Brain microvascular endothelial cell (primary cell): Measurements from ENCODE around the gene ABLIM2.
"Not testable (repeated sequence)": the region's sequence is repeated elsewhere in the genome, so short reads cannot be mapped to it uniquely, and the experiment has no call there.

Source experiments
- DNase-seq: peaks from one replicate; pipeline ENCODE4 v3.0.0-alpha.2; 2020
- H3K27ac ChIP-seq: fragments of 250-450 bp; sonication (Bioruptor Pico); 2 replicates; pipeline ENCODE4 v1.5.1; 2020; ENCODE audit warnings: mild to moderate bottlenecking, moderate library complexity
- H3K27me3 ChIP-seq: fragments of 250-450 bp; sonication (Bioruptor Pico); replicated peaks from 2 replicates; pipeline ENCODE4 v1.5.1; 2020; ENCODE audit warnings: mild to moderate bottlenecking
- H3K36me3 ChIP-seq: fragments of 250-450 bp; sonication (Bioruptor Pico); replicated peaks from 2 replicates; pipeline ENCODE4 v1.5.1; 2020; ENCODE audit warnings: mild to moderate bottlenecking
- H3K4me3 ChIP-seq: 2 replicates; pipeline ENCODE4 v1.5.1; 2011; ENCODE audit warnings: low read depth, mild to moderate bottlenecking, control low read depth, low read length, moderate library complexity
- in situ Hi-C: cut with HindIII; loops from 2 replicates; pipeline ENCODE4 v1.10.0; 2017; ENCODE audit warnings: low sequenced_read_pairs, low pct_ligation_motif_present
- TF ChIP-seq, protein P1 (sequence below): IDR thresholded peaks from 2 replicates; pipeline ENCODE4 v1.5.1; 2011; ENCODE audit warnings: low read depth, mild to moderate bottlenecking, moderate library complexity, low read length, control low read depth, inconsistent platforms; ENCODE audit errors: missing control alignments

ABLIM2 gene

DNA sequence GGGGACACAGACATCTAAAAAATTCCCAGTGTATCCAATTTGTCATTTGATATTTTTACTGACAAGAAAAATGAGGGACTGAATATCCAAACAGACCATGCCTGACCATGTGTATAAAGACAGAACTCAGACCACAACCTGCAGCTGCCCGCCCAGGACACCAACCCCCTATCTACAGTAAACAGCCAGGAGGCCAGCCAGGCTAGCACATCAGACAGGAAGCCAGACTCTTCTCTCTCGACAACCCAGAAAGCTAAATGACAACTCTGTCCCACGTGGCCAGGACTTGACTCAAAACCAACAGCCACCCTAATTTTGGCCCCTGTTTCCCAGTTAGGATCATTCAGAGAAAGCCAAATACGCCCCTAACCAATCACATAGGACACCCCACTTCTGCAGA, 234.0 kb downstream of the ABLIM2 start:
- no peaks in the 10 kb centered on the region for H3K27me3 ChIP-seq
- TF ChIP-seq, protein P1, sequence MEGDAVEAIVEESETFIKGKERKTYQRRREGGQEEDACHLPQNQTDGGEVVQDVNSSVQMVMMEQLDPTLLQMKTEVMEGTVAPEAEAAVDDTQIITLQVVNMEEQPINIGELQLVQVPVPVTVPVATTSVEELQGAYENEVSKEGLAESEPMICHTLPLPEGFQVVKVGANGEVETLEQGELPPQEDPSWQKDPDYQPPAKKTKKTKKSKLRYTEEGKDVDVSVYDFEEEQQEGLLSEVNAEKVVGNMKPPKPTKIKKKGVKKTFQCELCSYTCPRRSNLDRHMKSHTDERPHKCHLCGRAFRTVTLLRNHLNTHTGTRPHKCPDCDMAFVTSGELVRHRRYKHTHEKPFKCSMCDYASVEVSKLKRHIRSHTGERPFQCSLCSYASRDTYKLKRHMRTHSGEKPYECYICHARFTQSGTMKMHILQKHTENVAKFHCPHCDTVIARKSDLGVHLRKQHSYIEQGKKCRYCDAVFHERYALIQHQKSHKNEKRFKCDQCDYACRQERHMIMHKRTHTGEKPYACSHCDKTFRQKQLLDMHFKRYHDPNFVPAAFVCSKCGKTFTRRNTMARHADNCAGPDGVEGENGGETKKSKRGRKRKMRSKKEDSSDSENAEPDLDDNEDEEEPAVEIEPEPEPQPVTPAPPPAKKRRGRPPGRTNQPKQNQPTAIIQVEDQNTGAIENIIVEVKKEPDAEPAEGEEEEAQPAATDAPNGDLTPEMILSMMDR = no peak
- H3K27ac ChIP-seq = no peak overlapping the region
- peaks cover 5% of the 10 kb centered on the region for H3K36me3 ChIP-seq
- H3K4me3 ChIP-seq = no peak overlapping the region
- DNase-seq = no peak
- in situ Hi-C loops = no loop called here

DNA sequence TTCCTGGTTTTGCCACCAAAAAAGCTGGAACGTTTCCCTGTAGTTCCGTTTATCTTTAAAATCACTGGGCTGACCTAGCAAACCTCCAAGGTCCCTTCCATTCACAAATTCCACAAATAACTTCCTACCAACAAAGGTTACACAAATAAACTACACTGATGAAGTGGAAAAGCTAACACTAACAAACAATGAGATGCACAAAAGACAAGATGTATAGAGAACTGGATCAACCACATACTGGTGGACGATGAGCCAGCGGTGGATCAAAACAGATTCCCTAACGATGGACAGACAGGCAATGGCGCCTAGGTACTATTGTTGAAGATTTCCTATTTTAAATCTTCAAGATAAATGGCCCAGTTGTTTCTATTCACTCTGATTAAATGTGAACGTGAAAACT, 234.4 kb downstream of the ABLIM2 start:
- no peaks in the 10 kb centered on the region for H3K27me3 ChIP-seq
- H3K36me3 ChIP-seq = peaks cover 5% of the 10 kb centered on the region
- H3K27ac ChIP-seq = no peak overlapping the region
- in situ Hi-C loops = no loop called here
- DNase-seq = no peak
- H3K4me3 ChIP-seq = no peak overlapping the region
- TF ChIP-seq, protein P1 = no peak

DNA sequence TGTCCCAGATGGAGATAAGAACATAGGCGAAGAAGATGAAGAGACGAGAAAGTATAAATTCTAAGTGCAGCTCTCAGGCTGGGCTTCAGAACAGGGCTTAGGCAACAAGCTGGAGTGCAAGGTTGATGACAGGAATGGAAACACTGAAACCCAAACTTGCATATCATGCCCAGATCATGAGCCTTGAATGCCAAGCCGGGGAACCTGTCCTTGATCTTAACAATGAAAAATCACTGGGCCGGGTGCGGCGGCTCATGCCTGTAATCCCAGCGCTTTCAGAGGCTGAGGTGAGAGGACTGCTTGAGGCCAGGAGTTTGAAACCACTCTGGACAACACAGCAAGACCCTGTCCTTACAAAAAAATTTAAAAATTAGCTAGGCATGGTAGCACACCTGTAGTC, 236.1 kb downstream of the ABLIM2 start:
- H3K27ac ChIP-seq = no peak overlapping the region
- no peak overlapping the region for H3K4me3 ChIP-seq
- H3K36me3 ChIP-seq = peaks cover 6% of the 10 kb centered on the region
- no peak for DNase-seq
- H3K27me3 ChIP-seq = no peaks in the 10 kb centered on the region
- in situ Hi-C loops = no loop called here
- TF ChIP-seq, protein P1 = no peak

DNA sequence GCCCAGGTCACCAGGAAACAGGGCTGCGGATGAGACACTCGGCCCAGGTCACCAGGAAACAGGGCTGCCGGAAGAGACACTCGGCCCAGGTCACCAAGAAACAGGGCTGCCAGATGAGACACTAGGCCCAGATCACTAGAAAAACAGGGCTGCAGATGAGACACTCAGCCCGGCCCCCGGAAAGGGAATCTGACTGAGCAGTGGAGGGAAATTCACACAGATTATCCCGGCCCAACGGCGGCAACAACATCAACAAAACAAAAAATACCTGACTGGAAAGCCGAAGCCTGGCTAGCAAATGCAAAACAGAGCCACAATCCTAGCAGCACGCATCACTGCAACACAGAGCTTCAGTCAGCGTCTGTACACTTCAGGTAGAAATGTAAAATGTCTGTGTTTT, 239.6 kb downstream of the ABLIM2 start:
- Histone ChIP-seq H3K36me3 (peaks cover 7% of the 10 kb centered on the region), H3K4me3 (no peak overlapping the region), H3K27me3 (no peaks in the 10 kb centered on the region), H3K27ac (peak overlapping the region; percentile 48)
- DNase-seq = no peak
- TF ChIP-seq, protein P1 = no peak
- in situ Hi-C loops = no loop called here

DNA sequence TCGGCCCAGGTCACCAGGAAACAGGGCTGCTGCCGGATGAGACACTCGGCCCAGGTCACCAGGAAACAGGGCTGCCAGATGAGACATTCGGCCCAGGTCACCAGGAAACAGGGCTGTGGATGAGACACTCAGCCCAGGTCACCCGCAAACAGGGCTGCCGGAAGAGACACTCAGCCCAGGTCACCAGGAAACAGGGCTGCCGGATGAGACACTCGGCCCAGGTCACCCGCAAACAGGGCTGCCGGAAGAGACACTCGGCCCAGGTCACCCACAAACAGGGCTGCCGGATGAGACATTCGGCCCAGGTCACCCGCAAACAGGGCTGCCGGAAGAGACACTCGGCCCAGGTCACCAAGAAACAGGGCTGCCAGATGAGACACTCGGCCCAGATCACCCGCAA, 240.4 kb downstream of the ABLIM2 start:
- H3K4me3 ChIP-seq, DNase-seq, H3K27ac ChIP-seq, H3K27me3 ChIP-seq, in situ Hi-C loops, H3K36me3 ChIP-seq: not testable (repeated sequence)

DNA sequence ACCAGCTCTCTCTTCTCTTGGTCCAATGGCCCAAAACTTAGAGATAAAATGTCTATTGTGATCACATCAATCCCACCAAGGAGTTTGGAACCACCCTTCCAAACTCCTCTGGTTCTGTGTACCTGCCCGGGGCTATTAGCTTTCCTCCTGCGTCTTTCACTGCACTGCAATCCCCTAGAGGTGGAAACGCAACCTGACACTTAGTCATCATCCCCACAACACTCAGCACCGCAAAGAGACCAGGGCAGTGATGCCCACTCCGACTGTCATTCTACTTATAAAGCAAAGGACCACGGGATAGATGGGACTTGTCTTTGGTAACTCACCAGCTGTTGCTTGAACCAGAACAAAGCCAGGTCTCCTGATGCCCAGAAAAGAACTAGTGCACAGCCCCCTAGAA, 240.9 kb downstream of the ABLIM2 start:
- no peak overlapping the region for H3K4me3 ChIP-seq
- TF ChIP-seq, protein P1 = no peak
- H3K27ac ChIP-seq = no peak overlapping the region
- H3K27me3 ChIP-seq = no peaks in the 10 kb centered on the region
- in situ Hi-C loops = no loop called here
- DNase-seq = no peak
- peaks cover 7% of the 10 kb centered on the region for H3K36me3 ChIP-seq

DNA sequence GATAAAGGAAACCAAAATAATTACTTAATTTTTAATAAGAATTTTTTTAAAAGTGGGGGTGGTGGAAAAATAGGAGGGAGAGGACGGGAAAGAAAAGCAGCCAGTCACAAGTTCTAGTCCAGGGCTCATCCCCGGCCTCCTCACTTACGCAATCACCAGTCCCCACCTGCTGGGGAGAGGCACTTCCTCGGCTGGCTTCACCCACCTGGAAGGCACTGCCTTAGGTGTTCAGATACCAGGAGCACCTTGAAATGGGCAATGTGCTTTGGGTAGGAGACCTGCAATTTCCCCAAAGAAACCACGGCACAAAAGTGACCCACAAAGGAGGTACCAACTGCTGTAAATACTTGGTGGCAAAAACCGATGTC, 242.8 kb downstream of the ABLIM2 start:
- no peak for DNase-seq
- Histone ChIP-seq H3K27ac (no peak overlapping the region), H3K36me3 (peaks cover 7% of the 10 kb centered on the region), H3K27me3 (no peaks in the 10 kb centered on the region), H3K4me3 (no peak overlapping the region)
- in situ Hi-C loops = no loop called here
- TF ChIP-seq, protein P1 = no peak
